Endodermal cell (in vitro differentiated cells): ENCODE results near the gene NCKAP5. TPM values are rescaled to one million over a fixed set of nuclear protein-coding genes. Genes with fewer than 3 reads are reported as not detected.

ENCODE experiments used
- DNase-seq: peaks from one replicate; pipeline ENCODE4 v3.0.0-alpha.2; 2017
- H3K27ac ChIP-seq: 2 replicates; pipeline ENCODE4 v1.5.1; 2013; ENCODE audit warnings: mild to moderate bottlenecking, low read depth, low read length, moderate library complexity
- H3K27me3 ChIP-seq: 2 replicates; pipeline ENCODE4 v1.6.1; 2013; ENCODE audit warnings: mild to moderate bottlenecking, low read length, moderate library complexity; ENCODE audit not compliant: insufficient read depth, control insufficient read depth, poor library complexity, severe bottlenecking
- H3K36me3 ChIP-seq: 2 replicates; pipeline ENCODE4 v1.7.0; 2013; ENCODE audit warnings: mild to moderate bottlenecking, low read length, moderate library complexity; ENCODE audit not compliant: control insufficient read depth, insufficient read depth
- H3K4me1 ChIP-seq: one replicate; pipeline ENCODE4 v1.7.0; 2013; ENCODE audit warnings: low read length; ENCODE audit not compliant: control insufficient read depth, insufficient read depth
- H3K4me3 ChIP-seq: 2 replicates; pipeline ENCODE4 v1.5.1; 2013; ENCODE audit warnings: mild to moderate bottlenecking, low read length, moderate library complexity
- H3K9ac ChIP-seq: 2 replicates; pipeline ENCODE4 v1.6.1; 2013; ENCODE audit warnings: mild to moderate bottlenecking, low read length, moderate library complexity; ENCODE audit not compliant: poor library complexity, severe bottlenecking; ENCODE audit errors: extremely low read depth
- H3K9me3 ChIP-seq: 2 replicates; pipeline ENCODE4 v1.6.1; 2013; ENCODE audit warnings: mild to moderate bottlenecking, low read length, moderate library complexity; ENCODE audit not compliant: control insufficient read depth
- H3K27ac Mint-ChIP-seq: 2 replicates; pipeline ENCODE4 v1.8.0; 2020; ENCODE audit warnings: mixed read lengths
- H3K27me3 Mint-ChIP-seq: 2 replicates; pipeline ENCODE4 v1.8.0; 2021; ENCODE audit warnings: mild to moderate bottlenecking, mixed read lengths; ENCODE audit not compliant: insufficient read depth
- H3K36me3 Mint-ChIP-seq: 2 replicates; pipeline ENCODE4 v1.8.0; 2020; ENCODE audit warnings: low read depth, mixed read lengths
- H3K4me1 Mint-ChIP-seq: 2 replicates; pipeline ENCODE4 v1.8.0; 2020; ENCODE audit warnings: mixed read lengths
- H3K4me3 Mint-ChIP-seq: 2 replicates; pipeline ENCODE4 v1.8.0; 2020; ENCODE audit warnings: mild to moderate bottlenecking, moderate library complexity, mixed read lengths
- H3K9me3 Mint-ChIP-seq: 2 replicates; pipeline ENCODE4 v1.8.0; 2020; ENCODE audit warnings: mild to moderate bottlenecking, mixed read lengths
- CTCF ChIP-seq: fragments of 200-600 bp; sonication (generic); conservative IDR thresholded peaks from 2 replicates; pipeline ENCODE4 v1.5.0; 2021; ENCODE audit warnings: antibody characterized with exemption, mild to moderate bottlenecking
- WGBS, 2 experiments: methylation state at CpG; one replicate each; pipeline versions ENCODE4 v1.1.5 to v1.1.7; 2013; ENCODE audit warnings: missing lambda C conversion rate in 2 of 2, mixed read lengths in 1 of 2; ENCODE audit not compliant: insufficient coverage in 1 of 2, insufficient read length in 1 of 2; 5-methylcytosine and 5-hydroxymethylcytosine counted together
- total RNA-seq, 2 donors: library from RNA; stranded (reverse); fragmentation: NEBNext Ultra II Directional in 1 of 2; extraction: Animal tissue kit (Norgen Biotek cat#: 25700) in 1 of 2; gene quantifications; 2 replicates in 1 of 2; 3 replicates in 1 of 2; pipeline ENCODE4 v1.2.1, GENCODE V29; 2021

NCKAP5 gene
- total RNA-seq, 2 donors from 2014 or later: 0.58 to 0.92 TPM

- Mint-ChIP-seq H3K27me3 (no peaks in the 10 kb centered on the region), H3K27ac (no peak overlapping the region), H3K36me3 (no peaks in the 10 kb centered on the region), H3K4me3 (no peak overlapping the region), H3K9me3 (no peaks in the 10 kb centered on the region), H3K4me1 (no peaks in the 10 kb centered on the region)
- Histone ChIP-seq H3K27ac (no peak overlapping the region), H3K36me3 (no peaks in the 10 kb centered on the region), H3K27me3 (no peaks in the 10 kb centered on the region), H3K4me3 (no peak overlapping the region), H3K9ac (no peak overlapping the region), H3K4me1 (no peaks in the 10 kb centered on the region), H3K9me3 (no peaks in the 10 kb centered on the region)
- DNase-seq: no peak
- WGBS, 2 experiments: 87 to 100% methylated on average over 2 to 4 of the region's 4 CpGs
- TF ChIP-seq CTCF: no peak
These were observed 106.8 kb downstream of the NCKAP5 start for GRCh38 chr2:133461484-133461883.

- Mint-ChIP-seq H3K4me3 (no peak overlapping the region), H3K4me1 (no peaks in the 10 kb centered on the region), H3K9me3 (no peaks in the 10 kb centered on the region), H3K27ac (no peak overlapping the region), H3K27me3 (no peaks in the 10 kb centered on the region), H3K36me3 (no peaks in the 10 kb centered on the region)
- H3K36me3 ChIP-seq: no peaks in the 10 kb centered on the region
- no peaks in the 10 kb centered on the region for H3K27me3 ChIP-seq
- no peak overlapping the region for H3K9ac ChIP-seq
- no peak for TF ChIP-seq CTCF
- H3K4me1 ChIP-seq: no peaks in the 10 kb centered on the region
- H3K9me3 ChIP-seq: no peaks in the 10 kb centered on the region
- no peak for DNase-seq
- WGBS, 2 experiments: 97% methylated on average over 3 of the region's 3 CpGs; no CpG with 5 or more reads in 1 of the 2 experiments
- H3K4me3 ChIP-seq: no peak overlapping the region
- no peak overlapping the region for H3K27ac ChIP-seq
These were observed 108.7 kb downstream of the NCKAP5 start for GRCh38 chr2:133459590-133459989.

- no peaks in the 10 kb centered on the region for H3K9me3 ChIP-seq
- no peaks in the 10 kb centered on the region for H3K36me3 Mint-ChIP-seq
- no peaks in the 10 kb centered on the region for H3K4me1 Mint-ChIP-seq
- no peaks in the 10 kb centered on the region for H3K9me3 Mint-ChIP-seq
- no peak overlapping the region for H3K4me3 Mint-ChIP-seq
- no peak overlapping the region for H3K27ac ChIP-seq
- no peaks in the 10 kb centered on the region for H3K27me3 ChIP-seq
- H3K27ac Mint-ChIP-seq: no peak overlapping the region
- H3K36me3 ChIP-seq: no peaks in the 10 kb centered on the region
- no peak for TF ChIP-seq CTCF
- no peaks in the 10 kb centered on the region for H3K27me3 Mint-ChIP-seq
- no peak overlapping the region for H3K9ac ChIP-seq
- H3K4me1 ChIP-seq: no peaks in the 10 kb centered on the region
- 96% methylated on average over 3 of the region's 3 CpGs; no CpG with 5 or more reads in 1 of the 2 experiments for WGBS, 2 experiments
- H3K4me3 ChIP-seq: no peak overlapping the region
- DNase-seq: no peak
These were observed 110.0 kb downstream of the NCKAP5 start for GRCh38 chr2:133458280-133458679.
